ENCODE results near the gene SMC1A. TPM values are rescaled to one million over a fixed set of nuclear protein-coding genes. Genes with fewer than 3 reads are reported as not detected.
"Not testable (repeated sequence)": the region's sequence is repeated elsewhere in the genome, so short reads cannot be mapped to it uniquely, and the experiment has no call there.

The SMC1A gene
- total RNA-seq, 6 experiments from 2014 or later = 40.5 to 62.0 (median 58.4) TPM

GRCh38 chrX:53376888-53377287, 45.6 kb downstream of the SMC1A start:
- H3K36me3 Mint-ChIP-seq (ENCODE audit: low read depth) = peaks cover 10% of the 10 kb centered on the region; the same call in 1 of the 2 replicates
- TF ChIP-seq, protein P1, sequence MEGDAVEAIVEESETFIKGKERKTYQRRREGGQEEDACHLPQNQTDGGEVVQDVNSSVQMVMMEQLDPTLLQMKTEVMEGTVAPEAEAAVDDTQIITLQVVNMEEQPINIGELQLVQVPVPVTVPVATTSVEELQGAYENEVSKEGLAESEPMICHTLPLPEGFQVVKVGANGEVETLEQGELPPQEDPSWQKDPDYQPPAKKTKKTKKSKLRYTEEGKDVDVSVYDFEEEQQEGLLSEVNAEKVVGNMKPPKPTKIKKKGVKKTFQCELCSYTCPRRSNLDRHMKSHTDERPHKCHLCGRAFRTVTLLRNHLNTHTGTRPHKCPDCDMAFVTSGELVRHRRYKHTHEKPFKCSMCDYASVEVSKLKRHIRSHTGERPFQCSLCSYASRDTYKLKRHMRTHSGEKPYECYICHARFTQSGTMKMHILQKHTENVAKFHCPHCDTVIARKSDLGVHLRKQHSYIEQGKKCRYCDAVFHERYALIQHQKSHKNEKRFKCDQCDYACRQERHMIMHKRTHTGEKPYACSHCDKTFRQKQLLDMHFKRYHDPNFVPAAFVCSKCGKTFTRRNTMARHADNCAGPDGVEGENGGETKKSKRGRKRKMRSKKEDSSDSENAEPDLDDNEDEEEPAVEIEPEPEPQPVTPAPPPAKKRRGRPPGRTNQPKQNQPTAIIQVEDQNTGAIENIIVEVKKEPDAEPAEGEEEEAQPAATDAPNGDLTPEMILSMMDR (IDR thresholded peaks at IDR 0.05) = no peak
- no peak for DNase-seq
- H3K4me3 Mint-ChIP-seq = no peak overlapping the region
- no peaks in the 10 kb centered on the region for H3K9me3 Mint-ChIP-seq
- H3K27ac Mint-ChIP-seq = no peak overlapping the region
- H3K27me3 Mint-ChIP-seq (ENCODE audit: insufficient read depth) = no peaks in the 10 kb centered on the region; the same call in 1 of the 2 replicates
- peaks cover 11% of the 10 kb centered on the region for H3K4me1 Mint-ChIP-seq (ENCODE audit: low read depth)

DNA sequence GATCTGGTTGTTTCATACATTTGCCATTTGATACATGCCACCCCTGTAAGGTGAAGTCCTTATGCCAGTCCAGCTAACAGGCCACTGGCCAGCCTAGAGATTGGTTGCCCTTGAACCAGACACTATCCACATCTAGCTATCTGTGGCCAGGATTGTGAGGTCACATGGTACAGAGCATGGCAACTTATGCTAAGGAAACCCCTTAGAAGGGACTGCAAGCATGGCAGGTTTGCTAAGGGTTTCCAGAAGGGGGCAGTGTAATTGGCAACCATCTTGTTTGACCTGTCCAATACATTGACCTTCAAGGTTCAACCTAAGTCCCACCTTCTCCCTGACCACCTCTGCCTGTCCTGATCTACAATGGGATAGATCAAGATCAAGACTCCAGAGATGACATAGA, 47.5 kb downstream of the SMC1A start:
- Mint-ChIP-seq H3K4me3 (no peak overlapping the region; the same call in 1 of the 2 replicates), H3K27me3 (ENCODE audit: insufficient read depth) (no peaks in the 10 kb centered on the region; the same call in 1 of the 2 replicates), H3K27ac (no peak overlapping the region), H3K36me3 (ENCODE audit: low read depth) (0 out of 2 replicates have a peak, but pooled peaks cover 5% of the 10 kb centered on the region), H3K4me1 (ENCODE audit: low read depth) (peaks cover 11% of the 10 kb centered on the region), H3K9me3 (peaks cover 4% of the 10 kb centered on the region; the same call in 1 of the 2 replicates)
- no peak for DNase-seq
- TF ChIP-seq, protein P1 (IDR thresholded peaks at IDR 0.05) = no peak; the same call in 1 of the 2 replicates

GRCh38 chrX:53374222-53374820, 48.1 kb downstream of the SMC1A start:
- H3K9me3 Mint-ChIP-seq = peaks cover 4% of the 10 kb centered on the region; the same call in 1 of the 2 replicates
- TF ChIP-seq, protein P1 (IDR thresholded peaks at IDR 0.05) = no peak
- 0 out of 2 replicates have a peak, but pooled peaks cover 5% of the 10 kb centered on the region for H3K36me3 Mint-ChIP-seq (ENCODE audit: low read depth)
- H3K27ac Mint-ChIP-seq = no peak overlapping the region; the same call in 1 of the 2 replicates
- DNase-seq = no peak
- H3K4me3 Mint-ChIP-seq = no peak overlapping the region
- peaks cover 11% of the 10 kb centered on the region for H3K4me1 Mint-ChIP-seq (ENCODE audit: low read depth)
- H3K27me3 Mint-ChIP-seq (ENCODE audit: insufficient read depth) = no peaks in the 10 kb centered on the region; the same call in 1 of the 2 replicates

DNA sequence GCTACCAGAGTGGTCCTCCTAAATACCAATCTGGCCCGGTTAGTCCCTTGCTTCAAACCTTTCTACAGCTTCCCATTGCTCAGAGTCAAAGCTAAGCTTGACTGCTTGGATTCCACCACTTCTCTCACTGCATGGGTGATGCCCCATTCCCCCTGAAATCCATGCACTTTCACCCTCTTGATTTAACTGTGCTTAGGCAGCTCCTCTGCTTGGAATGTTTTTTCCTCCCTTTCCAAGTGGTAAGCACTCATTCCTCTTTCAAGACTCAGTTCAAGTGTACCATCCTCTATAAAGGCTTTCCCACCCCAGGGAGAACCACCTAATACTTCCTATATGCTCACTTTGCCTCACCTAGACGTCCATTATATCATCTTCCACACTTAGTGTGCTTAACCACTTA, 49.1 kb downstream of the SMC1A start:
- Mint-ChIP-seq H3K27ac (no peak overlapping the region), H3K4me3 (no peak overlapping the region), H3K27me3 (ENCODE audit: insufficient read depth) (no peaks in the 10 kb centered on the region; the same call in 1 of the 2 replicates), H3K36me3 (ENCODE audit: low read depth) (0 out of 2 replicates have a peak, but pooled peaks cover 5% of the 10 kb centered on the region), H3K4me1 (ENCODE audit: low read depth) (peaks cover 11% of the 10 kb centered on the region), H3K9me3 (peaks cover 4% of the 10 kb centered on the region; the same call in 1 of the 2 replicates)
- TF ChIP-seq, protein P1 (IDR thresholded peaks at IDR 0.05) = no peak
- no peak for DNase-seq

DNA sequence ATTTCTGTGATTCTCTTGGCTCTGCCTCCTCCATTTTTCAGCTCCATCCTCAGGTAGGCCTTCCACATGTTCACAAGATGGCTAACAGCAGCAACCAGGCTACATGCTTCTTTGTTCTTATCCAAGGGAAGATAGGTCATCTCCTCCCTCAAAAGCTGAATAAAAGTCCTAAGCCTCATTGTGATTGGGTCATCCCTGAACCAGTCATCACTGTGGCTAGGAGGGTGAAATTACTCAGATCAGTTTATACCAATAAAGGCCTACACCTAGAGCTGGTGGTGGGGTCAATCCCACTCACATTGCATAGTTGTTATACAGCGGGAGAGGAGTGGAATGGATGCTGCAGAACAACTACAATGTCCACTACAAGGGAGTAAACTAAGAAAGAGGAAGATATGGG, 56.0 kb downstream of the SMC1A start:
- not testable (repeated sequence) for H3K9me3 Mint-ChIP-seq; H3K4me1 Mint-ChIP-seq (ENCODE audit: low read depth); H3K4me3 Mint-ChIP-seq; H3K36me3 Mint-ChIP-seq (ENCODE audit: low read depth); DNase-seq; H3K27me3 Mint-ChIP-seq (ENCODE audit: insufficient read depth); H3K27ac Mint-ChIP-seq

- Mint-ChIP-seq H3K27ac (no peak overlapping the region), H3K4me1 (ENCODE audit: low read depth) (no peaks in the 10 kb centered on the region), H3K36me3 (ENCODE audit: low read depth) (no peaks in the 10 kb centered on the region), H3K4me3 (no peak overlapping the region), H3K9me3 (no peaks in the 10 kb centered on the region), H3K27me3 (ENCODE audit: insufficient read depth) (no peaks in the 10 kb centered on the region; the same call in 1 of the 2 replicates)
- TF ChIP-seq, protein P1 (IDR thresholded peaks at IDR 0.05) = no peak
- no peak for DNase-seq
These were observed 60.0 kb downstream of the SMC1A start for GRCh38 chrX:53362449-53362848.

All from HFFc6 (cell line).